Measurements from ENCODE around the gene MINAR2. TPM values are rescaled to one million over a fixed set of nuclear protein-coding genes. Genes with fewer than 3 reads are reported as not detected.

MINAR2 gene
- total RNA-seq, 4 donors from 2014 or later, result 0.07 to 0.30 TPM; not detected in 2

DNA sequence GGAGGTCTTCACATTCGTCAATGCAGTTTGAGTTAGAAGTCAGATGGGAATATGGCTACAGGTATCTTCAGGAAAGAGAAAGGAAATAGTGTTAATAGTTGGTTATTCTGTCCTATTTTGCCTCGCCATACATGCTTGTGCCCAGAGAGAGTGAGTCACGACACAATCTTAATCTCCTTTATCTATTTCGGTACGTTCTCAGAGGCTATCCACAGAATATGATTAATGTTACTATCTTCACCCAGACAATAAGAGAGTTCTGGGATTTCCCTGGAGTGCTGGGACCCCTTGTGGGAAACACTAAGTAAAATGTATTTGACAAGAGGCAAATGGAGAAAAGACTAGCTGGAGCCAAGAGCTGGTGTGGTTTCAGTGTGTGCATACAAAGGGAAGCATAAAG, 25.5 kb downstream of the MINAR2 start:
- Histone ChIP-seq H3K27me3 (no peaks in the 10 kb centered on the region), H3K4me1 (no peaks in the 10 kb centered on the region), H3K9me3 (no peaks in the 10 kb centered on the region), H3K27ac (no peak overlapping the region), H3K36me3 (no peaks in the 10 kb centered on the region), H3K4me3 (no peak overlapping the region)
- TF ChIP-seq, protein P1, sequence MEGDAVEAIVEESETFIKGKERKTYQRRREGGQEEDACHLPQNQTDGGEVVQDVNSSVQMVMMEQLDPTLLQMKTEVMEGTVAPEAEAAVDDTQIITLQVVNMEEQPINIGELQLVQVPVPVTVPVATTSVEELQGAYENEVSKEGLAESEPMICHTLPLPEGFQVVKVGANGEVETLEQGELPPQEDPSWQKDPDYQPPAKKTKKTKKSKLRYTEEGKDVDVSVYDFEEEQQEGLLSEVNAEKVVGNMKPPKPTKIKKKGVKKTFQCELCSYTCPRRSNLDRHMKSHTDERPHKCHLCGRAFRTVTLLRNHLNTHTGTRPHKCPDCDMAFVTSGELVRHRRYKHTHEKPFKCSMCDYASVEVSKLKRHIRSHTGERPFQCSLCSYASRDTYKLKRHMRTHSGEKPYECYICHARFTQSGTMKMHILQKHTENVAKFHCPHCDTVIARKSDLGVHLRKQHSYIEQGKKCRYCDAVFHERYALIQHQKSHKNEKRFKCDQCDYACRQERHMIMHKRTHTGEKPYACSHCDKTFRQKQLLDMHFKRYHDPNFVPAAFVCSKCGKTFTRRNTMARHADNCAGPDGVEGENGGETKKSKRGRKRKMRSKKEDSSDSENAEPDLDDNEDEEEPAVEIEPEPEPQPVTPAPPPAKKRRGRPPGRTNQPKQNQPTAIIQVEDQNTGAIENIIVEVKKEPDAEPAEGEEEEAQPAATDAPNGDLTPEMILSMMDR (IDR thresholded peaks at IDR 0.05), result no peak
- no peak for TF ChIP-seq POLR2A (IDR thresholded peaks at IDR 0.05)
- no peak for DNase-seq
- intact Hi-C loops (cut with DNase I; ENCODE audit: low total_unique reads), result no loop called here

DNA sequence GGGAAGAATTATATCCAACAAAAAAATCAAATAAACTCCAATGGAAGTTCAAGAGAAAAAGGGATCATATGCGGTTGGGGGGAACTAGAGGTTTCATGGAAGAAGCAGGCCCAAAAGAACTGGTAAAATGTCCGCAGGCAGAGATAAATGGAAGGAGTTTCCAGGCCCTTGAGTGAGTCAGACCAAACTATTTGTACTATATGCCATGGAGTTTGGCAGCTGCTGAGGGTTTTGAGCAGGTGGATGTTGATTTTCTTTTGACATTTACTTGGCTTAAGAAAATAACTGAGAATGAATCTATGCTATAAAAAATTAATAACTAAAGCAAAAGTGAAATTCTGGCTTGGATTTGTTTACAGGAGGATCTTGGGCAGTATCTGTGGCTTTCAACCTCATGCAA, 33.7 kb downstream of the MINAR2 start:
- Histone ChIP-seq H3K27me3 (no peaks in the 10 kb centered on the region), H3K4me1 (no peaks in the 10 kb centered on the region), H3K9me3 (no peaks in the 10 kb centered on the region), H3K36me3 (no peaks in the 10 kb centered on the region), H3K4me3 (no peak overlapping the region), H3K27ac (no peak overlapping the region)
- TF ChIP-seq, protein P1 (IDR thresholded peaks at IDR 0.05), result no peak
- TF ChIP-seq POLR2A (IDR thresholded peaks at IDR 0.05), result no peak
- intact Hi-C loops (cut with DNase I; ENCODE audit: low total_unique reads), result no loop called here
- DNase-seq, result no peak

DNA sequence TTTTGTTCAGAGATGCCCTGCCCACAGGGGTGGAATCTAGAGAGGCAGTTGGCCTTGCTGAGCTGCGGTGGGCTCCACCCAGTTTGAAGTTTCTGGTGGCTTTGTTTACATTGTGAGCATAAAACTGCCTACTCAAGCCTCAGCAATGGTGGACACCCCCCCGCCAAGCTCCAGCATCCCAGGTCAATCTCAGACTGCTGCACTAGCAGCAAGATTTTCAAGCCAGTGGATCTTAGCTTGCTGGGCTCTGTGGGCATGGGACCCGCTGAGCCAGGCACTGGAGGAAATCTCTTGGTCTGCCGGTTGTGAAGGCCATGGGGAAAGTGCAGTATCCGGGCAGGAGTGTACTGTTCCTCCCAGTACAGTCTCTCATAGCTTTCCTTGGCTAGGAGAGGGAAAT, 55.5 kb downstream of the MINAR2 start:
- Histone ChIP-seq H3K27me3 (no peaks in the 10 kb centered on the region), H3K9me3 (no peaks in the 10 kb centered on the region), H3K27ac (no peak overlapping the region), H3K4me1 (no peaks in the 10 kb centered on the region), H3K36me3 (no peaks in the 10 kb centered on the region), H3K4me3 (no peak overlapping the region)
- DNase-seq, result no peak
- TF ChIP-seq, protein P1 (IDR thresholded peaks at IDR 0.05), result no peak
- TF ChIP-seq POLR2A (IDR thresholded peaks at IDR 0.05), result no peak
- intact Hi-C loops (cut with DNase I; ENCODE audit: low total_unique reads), result no loop called here

DNA sequence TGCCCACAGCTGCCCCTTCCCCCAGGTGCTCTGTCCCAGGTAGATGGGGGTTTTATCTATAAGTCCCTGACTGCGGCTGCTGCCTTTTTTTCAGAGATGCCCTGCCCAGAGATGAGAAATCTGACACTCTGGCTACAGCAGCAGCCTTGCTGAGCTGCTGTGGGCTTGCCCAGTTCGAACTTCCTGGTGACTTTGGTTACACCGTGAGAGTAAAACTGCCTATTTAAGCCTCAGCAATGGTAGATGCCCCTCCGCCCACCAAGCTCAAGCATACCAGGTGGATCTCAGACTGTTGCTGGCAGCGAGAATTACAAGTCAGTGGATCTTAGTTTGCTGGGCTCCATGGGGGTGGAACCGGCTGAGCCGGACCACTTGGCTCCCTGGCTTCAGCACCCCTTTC, 56.8 kb downstream of the MINAR2 start:
- no peak overlapping the region for H3K4me3 ChIP-seq
- H3K27me3 ChIP-seq, result no peaks in the 10 kb centered on the region
- H3K9me3 ChIP-seq, result no peaks in the 10 kb centered on the region
- H3K36me3 ChIP-seq, result no peaks in the 10 kb centered on the region
- no peak overlapping the region for H3K27ac ChIP-seq
- no peak for DNase-seq
- H3K4me1 ChIP-seq, result no peaks in the 10 kb centered on the region
- intact Hi-C loops (cut with DNase I; ENCODE audit: low total_unique reads), result no loop called here
- TF ChIP-seq, protein P1 (IDR thresholded peaks at IDR 0.05), result no peak
- TF ChIP-seq POLR2A (IDR thresholded peaks at IDR 0.05), result no peak

DNA sequence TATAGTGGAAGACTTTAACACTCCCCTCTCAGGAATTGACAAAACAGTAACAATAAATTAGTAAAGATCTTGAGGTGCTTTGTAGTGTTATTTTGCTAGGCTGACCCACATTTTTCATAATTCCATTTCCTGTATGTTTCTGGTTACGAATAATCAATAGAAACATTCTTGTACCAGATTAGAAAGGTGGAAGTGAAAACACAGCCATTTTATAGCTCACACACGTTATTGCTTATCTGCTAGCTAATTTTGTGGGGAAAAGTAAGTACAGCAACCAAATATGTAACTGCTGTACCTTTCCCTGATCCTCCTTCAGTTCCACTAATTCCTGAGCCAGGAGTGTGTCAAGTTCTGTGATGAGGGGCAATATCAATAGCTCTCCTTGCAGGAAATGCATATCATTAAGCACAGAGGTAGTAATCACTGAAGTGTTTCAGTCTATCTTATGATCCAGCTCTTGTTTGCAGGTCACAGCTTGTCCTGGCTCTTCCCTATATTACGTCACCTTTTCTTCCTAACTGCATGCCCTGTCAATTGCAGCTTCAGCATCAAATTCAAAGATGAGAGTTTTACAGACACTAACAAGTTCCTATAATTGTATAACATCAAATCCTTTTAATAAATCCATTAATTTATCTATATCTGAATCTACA, 59.4 kb downstream of the MINAR2 start:
- Histone ChIP-seq H3K9me3 (no peaks in the 10 kb centered on the region), H3K27ac (no peak overlapping the region), H3K27me3 (no peaks in the 10 kb centered on the region), H3K4me1 (no peaks in the 10 kb centered on the region), H3K36me3 (no peaks in the 10 kb centered on the region), H3K4me3 (no peak overlapping the region)
- DNase-seq, result no peak
- TF ChIP-seq, protein P1 (IDR thresholded peaks at IDR 0.05), result no peak
- no peak for TF ChIP-seq POLR2A (IDR thresholded peaks at IDR 0.05)
- intact Hi-C loops (cut with DNase I; ENCODE audit: low total_unique reads), result no loop called here

Other genes starting within 250 kb of the MINAR2 start
- 10 to 100 TPM in 1 of 4 donors, 1 to 10 TPM in 1, under 1 TPM in 1, not detected in 1; 0.77 to 22.1 (median 2.8) TPM for gene CHSY3, start 156.4 kb downstream of the MINAR2 start, total RNA-seq